ENCODE measurements around the gene FN3K.

FN3K gene

GRCh38 chr17:82723169-82723807 is 12.1 kb upstream of the FN3K start:
- TF ChIP-seq, protein P1, sequence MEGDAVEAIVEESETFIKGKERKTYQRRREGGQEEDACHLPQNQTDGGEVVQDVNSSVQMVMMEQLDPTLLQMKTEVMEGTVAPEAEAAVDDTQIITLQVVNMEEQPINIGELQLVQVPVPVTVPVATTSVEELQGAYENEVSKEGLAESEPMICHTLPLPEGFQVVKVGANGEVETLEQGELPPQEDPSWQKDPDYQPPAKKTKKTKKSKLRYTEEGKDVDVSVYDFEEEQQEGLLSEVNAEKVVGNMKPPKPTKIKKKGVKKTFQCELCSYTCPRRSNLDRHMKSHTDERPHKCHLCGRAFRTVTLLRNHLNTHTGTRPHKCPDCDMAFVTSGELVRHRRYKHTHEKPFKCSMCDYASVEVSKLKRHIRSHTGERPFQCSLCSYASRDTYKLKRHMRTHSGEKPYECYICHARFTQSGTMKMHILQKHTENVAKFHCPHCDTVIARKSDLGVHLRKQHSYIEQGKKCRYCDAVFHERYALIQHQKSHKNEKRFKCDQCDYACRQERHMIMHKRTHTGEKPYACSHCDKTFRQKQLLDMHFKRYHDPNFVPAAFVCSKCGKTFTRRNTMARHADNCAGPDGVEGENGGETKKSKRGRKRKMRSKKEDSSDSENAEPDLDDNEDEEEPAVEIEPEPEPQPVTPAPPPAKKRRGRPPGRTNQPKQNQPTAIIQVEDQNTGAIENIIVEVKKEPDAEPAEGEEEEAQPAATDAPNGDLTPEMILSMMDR (IDR thresholded peaks at IDR 0.05; ENCODE audit: poor library complexity, severe bottlenecking): no peak
- DNase-seq (ENCODE audit: low spot score): no peak
- no peak for ATAC-seq (ENCODE audit: low read depth)
- Histone ChIP-seq H3K27ac (ENCODE audit: poor library complexity, severe bottlenecking) (no peak overlapping the region), H3K4me1 (ENCODE audit: insufficient read depth, poor library complexity, severe bottlenecking) (no peaks in the 10 kb centered on the region), H3K9me3 (ENCODE audit: severe bottlenecking) (no peaks in the 10 kb centered on the region), H3K36me3 (ENCODE audit: low read depth) (peaks cover 59% of the 10 kb centered on the region), H3K4me3 (ENCODE audit: severe bottlenecking) (no peak overlapping the region), H3K27me3 (ENCODE audit: insufficient read depth, poor library complexity, severe bottlenecking) (no peaks in the 10 kb centered on the region)

- no peak for ATAC-seq (ENCODE audit: low read depth)
- Histone ChIP-seq H3K27ac (ENCODE audit: poor library complexity, severe bottlenecking) (no peak overlapping the region), H3K4me3 (ENCODE audit: severe bottlenecking) (no peak overlapping the region), H3K36me3 (ENCODE audit: low read depth) (peaks cover 32% of the 10 kb centered on the region), H3K27me3 (ENCODE audit: insufficient read depth, poor library complexity, severe bottlenecking) (no peaks in the 10 kb centered on the region), H3K4me1 (ENCODE audit: insufficient read depth, poor library complexity, severe bottlenecking) (no peaks in the 10 kb centered on the region), H3K9me3 (ENCODE audit: severe bottlenecking) (no peaks in the 10 kb centered on the region)
- TF ChIP-seq, protein P1 (IDR thresholded peaks at IDR 0.05; ENCODE audit: poor library complexity, severe bottlenecking): no peak
- DNase-seq (ENCODE audit: low spot score): no peak
Measured at GRCh38 chr17:82726427-82726826, 9.0 kb upstream of the FN3K start.

- ATAC-seq (ENCODE audit: low read depth): 0 out of 3 replicates have a peak, but pooled peaks have one; percentile 14
- H3K4me3 ChIP-seq (ENCODE audit: severe bottlenecking): no peak overlapping the region
- H3K27ac ChIP-seq (ENCODE audit: poor library complexity, severe bottlenecking): no peak overlapping the region
- no peaks in the 10 kb centered on the region for H3K4me1 ChIP-seq (ENCODE audit: insufficient read depth, poor library complexity, severe bottlenecking)
- peaks cover 24% of the 10 kb centered on the region for H3K36me3 ChIP-seq (ENCODE audit: low read depth)
- peaks cover 12% of the 10 kb centered on the region for H3K9me3 ChIP-seq (ENCODE audit: severe bottlenecking)
- no peaks in the 10 kb centered on the region for H3K27me3 ChIP-seq (ENCODE audit: insufficient read depth, poor library complexity, severe bottlenecking)
- no peak for DNase-seq (ENCODE audit: low spot score)
- TF ChIP-seq, protein P1 (IDR thresholded peaks at IDR 0.05; ENCODE audit: poor library complexity, severe bottlenecking): no peak
Measured at GRCh38 chr17:82729479-82730260, 5.7 kb upstream of the FN3K start.

DNA sequence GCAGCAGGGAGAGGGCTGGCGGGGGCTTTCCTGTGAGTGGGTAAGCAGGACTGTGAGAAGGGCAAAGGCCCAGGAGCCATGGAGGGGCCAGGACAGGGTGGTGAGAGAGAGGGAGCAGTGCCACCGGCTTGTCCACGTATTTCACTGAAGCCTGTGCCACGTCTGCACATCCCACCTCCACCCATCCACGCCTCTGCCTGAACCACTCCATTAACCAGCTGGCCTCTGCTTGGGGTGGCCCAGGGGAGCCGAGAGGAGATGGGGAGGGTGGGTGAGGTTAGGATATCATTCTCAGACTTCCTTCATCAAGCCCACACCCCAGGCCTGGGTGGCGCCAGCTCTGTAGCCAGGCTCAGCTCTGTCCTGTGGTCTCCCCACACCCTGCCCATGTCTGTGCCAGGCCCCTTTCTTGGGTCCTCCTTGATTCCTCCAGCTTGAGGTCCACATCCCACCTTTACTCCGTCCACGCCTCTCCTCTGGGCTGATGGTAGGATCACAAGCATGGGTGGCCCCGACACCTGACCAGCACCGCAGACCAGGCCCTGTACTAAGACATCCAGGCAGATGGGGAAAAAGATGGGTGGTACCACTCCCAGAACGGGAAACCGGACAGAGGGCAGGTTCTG is 3.2 kb upstream of the FN3K start:
- H3K4me3 ChIP-seq (ENCODE audit: severe bottlenecking): no peak overlapping the region
- H3K4me1 ChIP-seq (ENCODE audit: insufficient read depth, poor library complexity, severe bottlenecking): no peaks in the 10 kb centered on the region
- no peak for ATAC-seq (ENCODE audit: low read depth)
- TF ChIP-seq, protein P1 (IDR thresholded peaks at IDR 0.05; ENCODE audit: poor library complexity, severe bottlenecking): no peak
- H3K27ac ChIP-seq (ENCODE audit: poor library complexity, severe bottlenecking): no peak overlapping the region
- no peak for DNase-seq (ENCODE audit: low spot score)
- H3K36me3 ChIP-seq (ENCODE audit: low read depth): peaks cover 20% of the 10 kb centered on the region
- no peaks in the 10 kb centered on the region for H3K27me3 ChIP-seq (ENCODE audit: insufficient read depth, poor library complexity, severe bottlenecking)
- H3K9me3 ChIP-seq (ENCODE audit: severe bottlenecking): peaks cover 12% of the 10 kb centered on the region

Measured in RWPE2 (cell line).